Non-pigmented ciliary epithelial cell (primary cell): ENCODE data around the gene RND1.

Experiments
- DNase-seq: peaks from one replicate; pipeline ENCODE4 v3.0.0-alpha.2; 2010; ENCODE audit warnings: low read depth

The RND1 gene

GRCh38 chr12:48810903-48811431 lies 54.7 kb downstream of the RND1 start:
- DNase-seq: peak; percentile 89

- no peak for DNase-seq
These were observed 57.7 kb downstream of the RND1 start for GRCh38 chr12:48807981-48808380.
